Activated T-cell treated with anti-CD3 and anti-CD28 coated beads for 4 hours (primary cell): ENCODE measurements around the gene PHACTR2.
"Not testable (repeated sequence)": the region's sequence is repeated elsewhere in the genome, so short reads cannot be mapped to it uniquely, and the experiment has no call there.

ENCODE experiments used
- DNase-seq: peaks from one replicate; pipeline ENCODE4 v3.0.0-alpha.2; 2020

PHACTR2 gene

DNA sequence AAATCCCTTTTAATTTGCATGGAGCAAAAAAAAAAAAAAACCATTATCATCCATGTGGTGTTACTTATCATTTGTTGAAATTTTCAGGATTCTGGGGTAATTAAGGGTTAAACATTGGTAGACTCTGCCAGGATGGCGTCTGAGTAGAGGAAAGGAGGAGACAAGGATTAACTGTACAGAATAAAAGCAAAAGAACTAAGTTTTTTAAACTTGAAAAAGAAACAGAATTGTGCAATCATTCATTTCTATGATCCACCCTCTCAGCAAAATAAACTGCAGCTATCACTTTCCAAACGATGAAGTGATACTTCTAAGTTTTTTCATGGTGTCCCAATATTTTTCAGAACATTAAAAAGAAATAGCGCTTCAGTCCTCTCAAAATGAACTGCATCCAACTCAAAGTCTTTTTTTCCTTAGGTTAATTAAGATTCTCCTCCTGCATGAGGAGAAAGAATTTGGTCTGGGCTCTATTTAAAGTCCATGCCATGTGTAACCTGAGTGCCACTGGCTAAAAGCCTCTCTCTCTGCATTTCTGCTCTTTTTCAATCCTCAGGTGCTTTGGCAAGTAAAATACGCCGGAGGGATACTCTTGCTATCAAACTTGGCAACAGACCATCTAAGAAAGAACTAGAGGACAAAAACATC is 95.9 kb downstream of the PHACTR2 start:
- no peak for DNase-seq

DNA sequence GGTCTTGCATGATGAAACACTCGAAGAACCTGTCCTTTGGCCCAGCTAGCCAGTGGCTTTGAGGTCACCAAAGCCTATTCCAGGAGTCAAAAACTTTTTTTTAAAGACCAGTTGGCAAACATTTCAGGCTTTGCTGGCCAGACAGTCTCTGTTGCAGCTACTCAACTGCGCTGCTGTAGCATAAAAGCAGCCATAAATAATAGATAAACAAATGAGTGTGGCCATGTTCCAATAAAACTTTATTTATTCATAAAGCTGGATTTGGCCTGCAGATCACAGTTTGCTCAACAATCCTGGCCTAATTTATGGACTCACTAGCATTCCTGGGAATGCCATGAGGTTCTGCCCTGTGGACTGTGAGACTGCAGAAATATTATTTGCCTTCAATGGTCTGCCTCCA is 96.6 kb downstream of the PHACTR2 start:
- DNase-seq, result no peak

DNA sequence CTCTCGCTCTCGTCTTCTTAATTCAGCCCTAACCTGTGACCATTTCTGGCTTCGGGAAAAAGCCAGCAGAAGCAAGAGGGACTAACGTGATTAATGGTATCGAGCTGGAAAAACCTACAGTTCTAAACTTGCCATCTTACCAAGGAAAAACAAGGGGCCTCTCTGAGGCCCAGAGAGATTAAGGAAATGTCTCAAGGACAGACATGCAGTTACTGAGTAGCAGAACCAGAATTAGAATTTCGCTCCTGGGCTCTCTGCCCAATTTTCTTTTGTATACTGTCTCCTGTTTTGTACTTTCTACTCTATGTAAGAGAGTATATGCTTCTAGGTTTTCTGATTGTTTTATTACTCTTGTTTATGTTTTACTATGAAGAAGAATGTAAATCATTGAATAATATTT is 97.6 kb downstream of the PHACTR2 start:
- DNase-seq, result no peak

DNA sequence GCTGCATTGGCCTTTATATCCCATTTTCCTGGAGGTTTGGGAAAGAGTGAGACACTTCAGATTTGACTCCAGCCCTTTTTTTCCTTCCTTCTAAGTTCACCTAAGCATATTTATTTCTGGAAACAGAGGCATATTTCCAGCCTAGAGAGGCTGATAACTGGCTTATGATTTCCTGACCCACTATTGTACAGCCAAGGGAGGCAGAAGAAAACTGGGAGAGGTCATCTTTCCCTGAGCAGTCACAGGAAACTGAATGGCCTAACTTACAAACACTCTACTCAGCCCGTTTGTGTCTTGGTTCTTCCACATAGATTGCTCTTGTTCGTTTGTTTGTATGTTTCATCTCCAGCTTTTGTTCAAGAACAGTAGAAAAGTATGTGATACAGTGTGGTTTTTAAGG is 101.2 kb downstream of the PHACTR2 start:
- no peak for DNase-seq

- DNase-seq, result no peak
These were observed 104.7 kb downstream of the PHACTR2 start for GRCh38 chr6:143782481-143782880.

DNA sequence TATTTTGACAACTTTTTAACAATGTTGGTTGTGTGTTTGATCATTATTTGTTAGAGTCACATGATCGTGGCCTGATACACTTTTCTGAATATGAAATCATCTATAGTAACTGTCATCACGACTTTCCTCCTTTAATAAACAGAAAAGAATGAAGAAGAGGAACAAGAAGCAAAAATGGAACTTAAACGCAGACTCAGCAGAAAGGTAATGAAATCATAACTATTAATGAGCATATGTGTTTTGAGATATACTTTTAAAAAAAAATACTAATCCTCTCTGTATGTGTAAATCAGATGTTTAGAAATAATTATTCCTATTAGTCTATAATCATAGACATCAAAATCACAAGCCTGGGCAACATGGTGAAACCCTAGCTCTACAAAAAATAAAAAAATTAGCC is 105.3 kb downstream of the PHACTR2 start:
- DNase-seq, result no peak

DNA sequence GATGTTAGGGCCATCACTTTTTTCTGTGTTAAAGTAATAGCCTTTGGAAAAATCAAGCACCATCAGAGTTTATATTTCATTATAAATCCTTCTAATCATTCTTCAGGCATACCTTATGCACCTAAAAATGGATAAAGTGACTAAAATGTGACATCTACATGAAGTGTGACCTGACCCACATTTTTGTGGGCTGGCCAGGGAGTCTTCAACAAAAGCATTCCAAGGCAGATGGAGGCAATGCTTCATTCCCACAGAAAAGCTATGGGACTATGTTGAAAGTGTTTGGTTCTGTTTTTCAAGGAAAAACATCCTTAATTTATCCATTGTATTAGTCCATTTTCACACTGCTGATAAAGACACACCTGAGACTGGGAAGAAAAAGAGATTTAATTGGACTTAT is 106.6 kb downstream of the PHACTR2 start:
- DNase-seq, result no peak

DNA sequence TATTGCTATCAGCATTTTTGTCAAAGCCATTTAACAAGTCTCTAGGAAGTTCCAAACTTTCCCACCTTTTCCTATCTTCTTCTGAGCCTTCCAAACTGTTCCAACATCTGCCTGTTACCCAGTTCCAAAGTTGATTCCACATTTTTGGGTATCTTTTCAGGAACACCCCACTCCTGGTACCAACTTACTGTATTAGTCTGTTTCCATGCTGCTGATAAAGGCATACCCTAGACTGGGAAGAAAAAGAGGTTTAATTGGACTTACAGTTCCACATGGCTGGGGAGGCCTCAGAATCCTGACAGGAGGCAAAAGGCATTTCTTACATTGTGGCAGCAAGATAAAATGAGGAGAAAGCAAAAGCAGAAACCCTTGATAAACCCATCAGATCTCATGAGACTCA is 108.6 kb downstream of the PHACTR2 start:
- not testable (repeated sequence) for DNase-seq

DNA sequence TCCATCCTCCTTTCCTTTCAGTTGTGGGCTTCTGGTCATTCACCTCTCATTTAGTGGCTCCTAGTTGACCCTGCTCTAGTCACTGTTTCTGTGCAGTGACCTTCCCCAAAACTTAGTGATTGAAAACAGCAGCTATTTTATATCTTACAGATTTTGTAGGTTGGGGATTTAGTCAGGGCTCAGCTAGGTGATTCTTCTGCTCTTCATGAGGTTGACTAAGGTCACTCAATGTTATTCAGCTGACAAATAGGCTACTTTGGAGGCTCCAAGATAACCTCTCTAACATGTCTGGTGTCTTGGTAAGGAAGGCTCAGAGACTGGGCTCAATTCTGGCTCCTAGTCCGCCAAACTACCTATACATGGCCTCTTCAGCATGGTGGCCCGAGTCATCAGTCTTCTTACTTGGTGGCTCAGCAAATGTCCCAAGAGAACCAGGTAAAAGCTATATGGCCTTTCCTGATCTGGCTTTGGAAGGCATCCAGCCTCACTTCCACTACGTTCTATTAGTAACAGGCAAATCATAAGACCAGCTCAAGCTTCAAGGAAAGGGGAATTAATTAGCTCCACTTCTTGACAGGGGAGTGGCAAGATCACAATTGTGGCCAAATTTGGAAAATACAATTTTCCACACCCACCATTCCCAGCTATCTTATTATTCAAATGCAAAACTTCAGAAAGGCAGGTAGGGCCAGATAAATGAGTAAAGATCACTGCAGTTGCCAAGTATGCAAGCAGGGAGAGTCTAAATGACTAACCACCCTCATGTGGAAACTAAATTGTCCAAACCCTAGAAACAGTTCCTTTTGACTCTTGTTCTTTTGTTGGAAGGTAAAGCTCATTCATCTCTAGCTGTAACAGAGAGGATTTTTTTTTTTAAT is 114.9 kb downstream of the PHACTR2 start:
- DNase-seq, result no peak

GRCh38 chr6:143793280-143793619 is 115.5 kb downstream of the PHACTR2 start:
- no peak for DNase-seq

DNA sequence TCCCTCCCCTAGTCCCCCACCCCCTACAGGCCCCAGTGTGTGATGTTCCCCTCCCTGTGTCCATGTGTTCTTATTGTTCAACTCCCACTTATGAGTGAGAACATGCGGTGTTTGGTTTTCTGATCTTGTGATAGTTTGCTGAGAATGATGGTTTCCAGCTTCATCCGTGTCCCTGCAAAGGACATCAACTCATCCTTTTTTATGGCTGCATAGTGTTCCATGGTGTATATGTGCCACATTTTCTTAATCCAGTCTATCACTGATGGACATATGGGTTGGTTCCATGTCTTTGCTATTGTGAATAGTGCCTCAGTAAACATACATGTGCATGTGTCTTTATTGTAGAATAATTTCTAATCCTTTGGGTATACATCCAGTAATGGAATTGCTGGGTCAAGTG is 118.8 kb downstream of the PHACTR2 start:
- DNase-seq, result not testable (repeated sequence)

- DNase-seq, result not testable (repeated sequence)
These were observed 120.7 kb downstream of the PHACTR2 start for GRCh38 chr6:143798487-143798886.

GRCh38 chr6:143802833-143803565 is 125.2 kb downstream of the PHACTR2 start:
- DNase-seq, result no peak

- no peak for DNase-seq
These were observed 126.2 kb downstream of the PHACTR2 start for GRCh38 chr6:143803769-143804568.

DNA sequence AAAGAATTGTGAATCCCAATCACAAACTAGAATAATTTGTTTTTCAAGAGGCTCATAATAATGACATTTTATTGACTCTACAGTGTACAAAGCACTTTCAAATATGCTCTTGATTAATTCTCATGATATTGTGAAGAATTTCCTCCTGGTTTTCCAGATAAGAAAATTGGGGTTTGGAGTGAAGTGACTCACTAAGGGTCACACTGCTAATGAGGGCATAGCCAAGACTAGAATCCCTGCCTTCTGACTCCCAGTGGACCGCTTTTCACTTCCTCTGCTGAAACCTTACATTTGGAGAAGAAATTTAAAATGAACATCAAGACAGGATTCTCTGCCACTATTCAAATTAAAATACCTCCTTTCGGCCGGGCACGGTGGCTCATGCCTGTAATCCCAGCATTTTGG is 127.1 kb downstream of the PHACTR2 start:
- no peak for DNase-seq

- peak; percentile 73 for DNase-seq
These were observed 128.7 kb downstream of the PHACTR2 start for GRCh38 chr6:143806282-143807102.

DNA sequence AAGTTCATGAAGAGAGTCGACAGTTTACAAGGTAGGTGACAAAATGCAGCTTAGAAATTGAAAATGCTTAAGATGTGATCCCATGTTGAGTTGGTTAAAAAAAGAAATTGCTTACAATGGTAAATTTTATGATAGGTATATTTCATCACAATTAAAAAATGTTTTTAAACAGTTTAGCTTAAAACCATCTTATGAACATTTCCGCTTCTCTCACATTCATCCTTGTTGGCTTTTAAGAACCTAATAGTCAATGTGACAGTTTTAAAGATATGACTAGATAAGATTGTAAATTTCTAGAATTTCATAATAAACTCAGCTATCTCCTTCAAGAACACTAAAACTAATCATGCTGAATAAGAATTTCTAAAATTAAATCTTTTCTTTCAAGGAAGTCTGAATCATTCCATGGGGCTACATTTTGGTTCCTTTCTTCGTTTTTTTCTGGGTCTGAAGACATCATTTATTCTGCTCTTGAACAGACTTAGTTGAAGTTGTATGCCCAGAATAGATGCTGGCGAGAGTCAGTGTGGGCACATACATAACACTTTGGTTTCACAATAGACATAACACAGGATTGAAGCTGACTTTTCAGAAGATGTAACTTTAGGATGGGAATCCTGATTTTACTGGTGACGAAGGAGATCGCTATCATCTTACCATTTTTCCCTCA is 129.5 kb downstream of the PHACTR2 start:
- DNase-seq, result no peak

DNA sequence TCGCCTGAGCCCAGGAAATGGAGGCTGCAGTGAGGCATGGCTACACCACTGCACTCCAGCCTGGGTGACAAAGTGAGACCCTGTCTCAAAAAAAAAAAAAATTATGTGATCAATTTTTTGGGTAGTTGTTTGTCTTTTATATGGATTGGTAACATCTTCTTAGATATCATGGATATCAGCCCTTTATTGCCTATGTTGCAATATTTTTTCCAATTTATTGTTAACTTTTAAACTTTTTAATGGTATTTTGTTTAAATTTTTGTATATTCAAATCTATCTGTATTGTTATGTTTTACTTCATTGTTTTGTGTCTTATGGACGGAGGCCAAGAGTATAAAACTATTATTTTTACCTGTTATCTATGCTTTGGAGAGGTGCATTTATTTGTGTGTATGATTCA is 133.0 kb downstream of the PHACTR2 start:
- no peak for DNase-seq

GRCh38 chr6:143811501-143812157 is 133.9 kb downstream of the PHACTR2 start:
- DNase-seq, result no peak

- no peak for DNase-seq
These were observed 139.9 kb downstream of the PHACTR2 start for GRCh38 chr6:143817621-143818020.

DNA sequence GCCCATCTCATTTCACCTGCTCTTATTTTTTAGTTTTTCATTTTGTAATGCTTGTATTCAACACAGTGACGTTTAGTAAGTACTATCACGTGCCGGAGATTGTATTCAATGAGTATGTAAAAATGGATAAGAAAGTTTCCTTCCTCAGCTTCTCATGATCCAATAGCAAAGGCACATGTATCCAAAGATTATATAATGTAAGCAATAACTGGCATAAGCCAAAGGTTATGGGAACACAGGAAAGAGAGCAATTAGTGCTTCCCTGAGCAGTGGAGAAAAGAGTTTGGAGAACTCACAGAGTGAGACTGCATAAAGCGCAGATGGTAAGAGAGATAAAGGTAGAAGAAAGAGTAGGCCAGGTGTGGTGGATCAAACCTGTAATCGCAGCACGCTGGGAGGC is 143.6 kb downstream of the PHACTR2 start:
- DNase-seq, result no peak
